DND-41 (cell line): ENCODE measurements around the gene RASGEF1C.

Experiments
- EZH2 ChIP-seq: IDR thresholded peaks from 3 replicates; pipeline ENCODE4 v1.6.1; 2012; ENCODE audit warnings: borderline replicate concordance, low read depth, mild to moderate bottlenecking, moderate library complexity, low read length, inconsistent platforms; ENCODE audit not compliant: severe bottlenecking
- TF ChIP-seq, protein P1 (sequence below): IDR thresholded peaks from 2 replicates; pipeline ENCODE4 v1.5.1; 2012; ENCODE audit warnings: borderline replicate concordance, low read length, moderate library complexity, mild to moderate bottlenecking; ENCODE audit not compliant: poor library complexity, severe bottlenecking; ENCODE audit errors: extremely low read depth

DNA sequence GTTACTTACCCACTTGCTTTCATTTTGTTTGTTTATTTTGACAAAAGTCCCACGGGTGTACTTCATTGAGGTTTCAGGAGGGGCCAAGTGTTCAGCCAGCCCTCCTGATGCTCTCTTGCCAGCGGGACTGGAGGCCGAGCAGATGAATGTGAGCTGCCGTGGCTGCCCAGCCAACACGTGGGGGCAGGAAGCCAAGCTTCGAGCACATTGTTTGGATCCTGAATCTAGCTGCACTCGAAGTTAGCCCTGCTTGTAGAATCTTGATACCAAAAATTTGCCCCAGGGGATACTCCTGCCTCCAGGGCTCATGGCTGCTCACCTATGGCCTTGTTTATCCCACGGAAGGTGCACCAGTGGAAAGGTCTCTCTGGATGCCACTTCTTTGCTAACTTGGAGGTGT lies 49.3 kb downstream of the RASGEF1C start:
- TF ChIP-seq, protein P1, sequence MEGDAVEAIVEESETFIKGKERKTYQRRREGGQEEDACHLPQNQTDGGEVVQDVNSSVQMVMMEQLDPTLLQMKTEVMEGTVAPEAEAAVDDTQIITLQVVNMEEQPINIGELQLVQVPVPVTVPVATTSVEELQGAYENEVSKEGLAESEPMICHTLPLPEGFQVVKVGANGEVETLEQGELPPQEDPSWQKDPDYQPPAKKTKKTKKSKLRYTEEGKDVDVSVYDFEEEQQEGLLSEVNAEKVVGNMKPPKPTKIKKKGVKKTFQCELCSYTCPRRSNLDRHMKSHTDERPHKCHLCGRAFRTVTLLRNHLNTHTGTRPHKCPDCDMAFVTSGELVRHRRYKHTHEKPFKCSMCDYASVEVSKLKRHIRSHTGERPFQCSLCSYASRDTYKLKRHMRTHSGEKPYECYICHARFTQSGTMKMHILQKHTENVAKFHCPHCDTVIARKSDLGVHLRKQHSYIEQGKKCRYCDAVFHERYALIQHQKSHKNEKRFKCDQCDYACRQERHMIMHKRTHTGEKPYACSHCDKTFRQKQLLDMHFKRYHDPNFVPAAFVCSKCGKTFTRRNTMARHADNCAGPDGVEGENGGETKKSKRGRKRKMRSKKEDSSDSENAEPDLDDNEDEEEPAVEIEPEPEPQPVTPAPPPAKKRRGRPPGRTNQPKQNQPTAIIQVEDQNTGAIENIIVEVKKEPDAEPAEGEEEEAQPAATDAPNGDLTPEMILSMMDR: no peak
- TF ChIP-seq EZH2: no peak
